Testis (tissue), 3 donors: ENCODE results near the gene GREB1L. TPM values are rescaled to one million over a fixed set of nuclear protein-coding genes. Genes with fewer than 3 reads are reported as not detected.
"Not testable (repeated sequence)": the region's sequence is repeated elsewhere in the genome, so short reads cannot be mapped to it uniquely, and the experiment has no call there.

ENCODE experiments used
- DNase-seq: peaks from one replicate; pipeline ENCODE4 v3.0.0-alpha.2; 2019
- H3K27ac ChIP-seq, 2 donors: fragments of 200-600 bp; sonication (generic); one replicate each; pipeline ENCODE4 v1.5.1; 2019
- H3K27me3 ChIP-seq: fragments of 200-600 bp; sonication (generic); one replicate; pipeline ENCODE4 v1.5.1; 2019
- H3K36me3 ChIP-seq: fragments of 200-600 bp; sonication (generic); one replicate; pipeline ENCODE4 v1.5.1; 2017; ENCODE audit warnings: low read depth; ENCODE audit errors: missing control alignments
- H3K4me1 ChIP-seq: fragments of 200-600 bp; sonication (generic); one replicate; pipeline ENCODE4 v1.5.1; 2019
- H3K4me3 ChIP-seq, 2 donors: fragments of 200-600 bp; sonication (generic); one replicate each; pipeline ENCODE4 v1.5.1; 2017 to 2019
- H3K9me3 ChIP-seq: fragments of 200-600 bp; sonication (generic); one replicate; pipeline ENCODE4 v1.5.1; 2017
- CTCF ChIP-seq, 3 experiments: fragments of 450-650 bp in 2 of 3; fragments of 200-600 bp in 1 of 3; sonication (generic) in 1 of 3; IDR thresholded peaks; one replicate each; pipeline ENCODE4 v1.5.1; 2016 to 2019; ENCODE audit warnings: antibody characterized with exemption in 3 of 3, mild to moderate bottlenecking in 2 of 3, moderate library complexity in 1 of 3
- POLR2A ChIP-seq: fragments of 450-650 bp; IDR thresholded peaks from one replicate; pipeline ENCODE4 v1.6.1; 2017; ENCODE audit warnings: antibody characterized with exemption, mild to moderate bottlenecking, moderate library complexity
- WGBS, 2 donors: methylation state at CpG; one replicate each; pipeline ENCODE4 v1.1.5; 2018; 5-methylcytosine and 5-hydroxymethylcytosine counted together
- intact Hi-C: fragments of 100-400 bp; cut with DNase I; formaldehyde crosslinking; loops from one replicate; pipeline ENCODE4 v1.15.1; 2023; ENCODE audit warnings: low total_unique reads
- polyA plus RNA-seq: library from polyadenylated mRNA; stranded (reverse); fragments of 350-450 nt; fragmentation: Illumina TruSeq; extraction: RNeasy Lipid Tissue Mini Kit (QIAGEN cat#74804); gene quantifications from one replicate; pipeline ENCODE4 v1.2.3, GENCODE V29; 2014; ENCODE audit warnings: low read depth, low replicate concordance; ENCODE audit not compliant: insufficient read depth
- total RNA-seq, 2 donors: library from RNA; depleted of rRNA; stranded (reverse); fragments of >200 nt; gene quantifications; one replicate each; pipeline ENCODE4 v1.2.3, GENCODE V29; 2016

GREB1L gene
- total and polyA plus RNA-seq, 3 donors from 2014 or later = 11.9 to 40.6 (median 38.4) TPM

- WGBS, 2 donors = 67 to 81% methylated on average over 7 of the region's 7 CpGs
Measured at GRCh38 chr18:21203126-21203525, 38.9 kb upstream of the GREB1L start.

GRCh38 chr18:21203542-21204241 lies 38.3 kb upstream of the GREB1L start:
- Histone ChIP-seq H3K9me3 (no peaks in the 10 kb centered on the region), H3K4me3 (no peak overlapping the region), H3K4me1 (peaks cover 3% of the 10 kb centered on the region), H3K27ac (peak overlapping the region in 1 of 2 donors; percentile 8), H3K27me3 (no peaks in the 10 kb centered on the region), H3K36me3 (no peaks in the 10 kb centered on the region)
- peak; percentile 49 for DNase-seq
- intact Hi-C loops = no loop called here
- WGBS, 2 donors = 73 to 81% methylated on average over 11 of the region's 11 CpGs
- TF ChIP-seq CTCF (IDR thresholded peaks at IDR 0.05) = no peak
- TF ChIP-seq POLR2A = no peak

More at GRCh38 chr18:21203126-21203525, 38.9 kb upstream of the GREB1L start:
- H3K4me3 ChIP-seq = no peak overlapping the region
- H3K27me3 ChIP-seq = no peaks in the 10 kb centered on the region
- intact Hi-C loops = no loop called here
- DNase-seq = no peak
- peaks cover 3% of the 10 kb centered on the region for H3K4me1 ChIP-seq
- no peaks in the 10 kb centered on the region for H3K9me3 ChIP-seq
- H3K36me3 ChIP-seq = no peaks in the 10 kb centered on the region
- TF ChIP-seq CTCF (IDR thresholded peaks at IDR 0.05) = no peak
- H3K27ac ChIP-seq = no peak overlapping the region

- intact Hi-C loops = no loop called here
- TF ChIP-seq POLR2A (no peak), CTCF (IDR thresholded peaks at IDR 0.05) (no peak)
- Histone ChIP-seq H3K27me3 (no peaks in the 10 kb centered on the region), H3K9me3 (no peaks in the 10 kb centered on the region), H3K4me3 (no peak overlapping the region), H3K4me1 (peaks cover 8% of the 10 kb centered on the region), H3K36me3 (no peaks in the 10 kb centered on the region), H3K27ac (peak overlapping the region; percentile 46)
- no peak for DNase-seq
- WGBS, 2 donors = 45% methylated on average over 4 of the region's 4 CpGs
Measured at GRCh38 chr18:21205695-21206094, 36.3 kb upstream of the GREB1L start.

GRCh38 chr18:21210278-21210677 lies 31.8 kb upstream of the GREB1L start:
- H3K27me3 ChIP-seq = no peaks in the 10 kb centered on the region
- intact Hi-C loops = no loop called here
- H3K9me3 ChIP-seq = no peaks in the 10 kb centered on the region
- DNase-seq = peak; percentile 73
- H3K4me1 ChIP-seq = peaks cover 5% of the 10 kb centered on the region
- no peak overlapping the region for H3K4me3 ChIP-seq
- WGBS, 2 donors = 20 to 48% methylated on average over 1 of the region's 1 CpG
- TF ChIP-seq CTCF (IDR thresholded peaks at IDR 0.05) (no peak), POLR2A (no peak)
- H3K36me3 ChIP-seq = no peaks in the 10 kb centered on the region
- peak overlapping the region in 1 of 2 donors; percentile 71 for H3K27ac ChIP-seq

GRCh38 chr18:21210784-21211183 lies 31.2 kb upstream of the GREB1L start:
- TF ChIP-seq POLR2A = no peak
- no peak for TF ChIP-seq CTCF (IDR thresholded peaks at IDR 0.05)
- intact Hi-C loops = no loop called here
- WGBS, 2 donors = 34 to 43% methylated on average over 2 of the region's 2 CpGs

GRCh38 chr18:21214409-21214808 lies 27.6 kb upstream of the GREB1L start:
- 92 to 97% methylated on average over 5 of the region's 5 CpGs for WGBS, 2 donors
- intact Hi-C loops, H3K36me3 ChIP-seq, H3K27ac ChIP-seq, H3K4me3 ChIP-seq, H3K4me1 ChIP-seq, H3K27me3 ChIP-seq, DNase-seq, H3K9me3 ChIP-seq: not testable (repeated sequence)

More at GRCh38 chr18:21210784-21211183, 31.2 kb upstream of the GREB1L start:
- Histone ChIP-seq H3K4me1 (peaks cover 5% of the 10 kb centered on the region), H3K9me3 (no peaks in the 10 kb centered on the region), H3K27ac (peak overlapping the region in 1 of 2 donors; percentile 71), H3K36me3 (no peaks in the 10 kb centered on the region), H3K27me3 (no peaks in the 10 kb centered on the region), H3K4me3 (no peak overlapping the region)
- no peak for DNase-seq
